ENCODE data around the gene SSX2IP.

DNA sequence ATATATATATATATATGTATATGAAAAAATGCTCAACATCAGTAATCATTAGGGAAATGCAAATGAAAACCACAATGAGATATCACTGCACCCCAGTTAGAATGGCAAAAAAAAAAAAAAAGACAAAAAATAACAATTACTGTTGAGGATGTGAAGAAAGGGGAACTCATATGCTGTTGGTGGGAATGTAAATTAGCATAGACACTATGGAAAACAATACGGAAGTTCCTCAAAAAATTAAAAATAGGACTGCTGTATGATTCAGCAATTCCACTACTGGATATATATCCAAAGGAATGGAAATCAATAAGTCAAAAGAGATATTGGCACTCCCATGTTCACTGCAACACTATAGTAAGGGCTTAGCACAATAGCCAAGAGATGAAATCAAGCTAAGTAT is 74.5 kb downstream of the SSX2IP start:
- TF ChIP-seq, protein P1, sequence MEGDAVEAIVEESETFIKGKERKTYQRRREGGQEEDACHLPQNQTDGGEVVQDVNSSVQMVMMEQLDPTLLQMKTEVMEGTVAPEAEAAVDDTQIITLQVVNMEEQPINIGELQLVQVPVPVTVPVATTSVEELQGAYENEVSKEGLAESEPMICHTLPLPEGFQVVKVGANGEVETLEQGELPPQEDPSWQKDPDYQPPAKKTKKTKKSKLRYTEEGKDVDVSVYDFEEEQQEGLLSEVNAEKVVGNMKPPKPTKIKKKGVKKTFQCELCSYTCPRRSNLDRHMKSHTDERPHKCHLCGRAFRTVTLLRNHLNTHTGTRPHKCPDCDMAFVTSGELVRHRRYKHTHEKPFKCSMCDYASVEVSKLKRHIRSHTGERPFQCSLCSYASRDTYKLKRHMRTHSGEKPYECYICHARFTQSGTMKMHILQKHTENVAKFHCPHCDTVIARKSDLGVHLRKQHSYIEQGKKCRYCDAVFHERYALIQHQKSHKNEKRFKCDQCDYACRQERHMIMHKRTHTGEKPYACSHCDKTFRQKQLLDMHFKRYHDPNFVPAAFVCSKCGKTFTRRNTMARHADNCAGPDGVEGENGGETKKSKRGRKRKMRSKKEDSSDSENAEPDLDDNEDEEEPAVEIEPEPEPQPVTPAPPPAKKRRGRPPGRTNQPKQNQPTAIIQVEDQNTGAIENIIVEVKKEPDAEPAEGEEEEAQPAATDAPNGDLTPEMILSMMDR (IDR thresholded peaks at IDR 0.05) = no peak
- TF ChIP-seq POLR2AphosphoS5 (IDR thresholded peaks at IDR 0.05) = no peak
- TF ChIP-seq EP300 (IDR thresholded peaks at IDR 0.05) = no peak
- TF ChIP-seq POLR2A (IDR thresholded peaks at IDR 0.05) = no peak

Measured in stomach (tissue), 4 donors.